Activated CD4-positive, alpha-beta T cell treated with anti-CD3 and anti-CD28 coated beads, Interleukin-2, amount 10 ng/mL, durations not matched to agents 24 days and 14 days (primary cell): ENCODE measurements around the gene ERCC3. TPM values are rescaled to one million over a fixed set of nuclear protein-coding genes. Genes with fewer than 3 reads are reported as not detected.
"Not testable (repeated sequence)": the region's sequence is repeated elsewhere in the genome, so short reads cannot be mapped to it uniquely, and the experiment has no call there.

Source experiments
- DNase-seq: peaks from one replicate; pipeline ENCODE4 v3.0.0; 2022
- H3K27ac Mint-ChIP-seq: one replicate; pipeline ENCODE4 v1.8.0; 2022; ENCODE audit warnings: mild to moderate bottlenecking, mixed read lengths
- H3K27me3 Mint-ChIP-seq: one replicate; pipeline ENCODE4 v1.8.0; 2022; ENCODE audit warnings: mixed read lengths
- H3K36me3 Mint-ChIP-seq: one replicate; pipeline ENCODE4 v1.8.0; 2022; ENCODE audit warnings: low read depth, mild to moderate bottlenecking, mixed read lengths
- H3K4me1 Mint-ChIP-seq: one replicate; pipeline ENCODE4 v1.8.0; 2021; ENCODE audit warnings: mixed read lengths
- H3K4me3 Mint-ChIP-seq: one replicate; pipeline ENCODE4 v1.8.0; 2022; ENCODE audit warnings: mild to moderate bottlenecking, moderate library complexity, mixed read lengths
- H3K9me3 Mint-ChIP-seq: one replicate; pipeline ENCODE4 v1.8.0; 2021; ENCODE audit warnings: mixed read lengths
- intact Hi-C: fragments of 100-400 bp; cut with micrococcal nuclease; formaldehyde crosslinking; loops from one replicate; pipeline ENCODE4 v1.15.1; 2023
- total RNA-seq: library from RNA; stranded (reverse); gene quantifications from 2 replicates; pipeline ENCODE4 v1.2.3, GENCODE V29; 2022

ERCC3 gene
- total RNA-seq, 1 donor from 2014 or later: 58.1 TPM

GRCh38 chr2:127227264-127227660, 66.7 kb downstream of the ERCC3 start:
- H3K27ac Mint-ChIP-seq, DNase-seq, H3K4me1 Mint-ChIP-seq, H3K4me3 Mint-ChIP-seq, intact Hi-C loops, H3K9me3 Mint-ChIP-seq, H3K36me3 Mint-ChIP-seq: not testable (repeated sequence)
- H3K27me3 Mint-ChIP-seq: peaks cover 24% of the 10 kb centered on the region

- Mint-ChIP-seq H3K27ac (peak overlapping the region; percentile 71), H3K4me1 (peaks cover 2% of the 10 kb centered on the region), H3K36me3 (no peaks in the 10 kb centered on the region), H3K27me3 (peaks cover 24% of the 10 kb centered on the region), H3K4me3 (peak overlapping the region; percentile 55), H3K9me3 (peaks cover 5% of the 10 kb centered on the region)
- intact Hi-C loops: no loop called here
- DNase-seq: peak; percentile 72
Observed at GRCh38 chr2:127226520-127227263, 67.3 kb downstream of the ERCC3 start.

- intact Hi-C loops: no loop called here
- Mint-ChIP-seq H3K27me3 (peaks cover 24% of the 10 kb centered on the region), H3K36me3 (no peaks in the 10 kb centered on the region), H3K9me3 (peaks cover 5% of the 10 kb centered on the region), H3K4me1 (peaks cover 2% of the 10 kb centered on the region), H3K4me3 (no peak overlapping the region), H3K27ac (no peak overlapping the region)
- DNase-seq: no peak
Observed at GRCh38 chr2:127226132-127226519, 67.8 kb downstream of the ERCC3 start.

- Mint-ChIP-seq H3K36me3 (peaks cover 4% of the 10 kb centered on the region), H3K9me3 (peaks cover 5% of the 10 kb centered on the region), H3K4me3 (no peak overlapping the region), H3K4me1 (peaks cover 8% of the 10 kb centered on the region), H3K27me3 (peaks cover 31% of the 10 kb centered on the region), H3K27ac (no peak overlapping the region)
- intact Hi-C loops: no loop called here
- no peak for DNase-seq
Observed at GRCh38 chr2:127225186-127225960, 68.6 kb downstream of the ERCC3 start.

GRCh38 chr2:127224135-127224534, 69.8 kb downstream of the ERCC3 start:
- H3K27ac Mint-ChIP-seq, H3K9me3 Mint-ChIP-seq, intact Hi-C loops, DNase-seq, H3K36me3 Mint-ChIP-seq, H3K4me3 Mint-ChIP-seq: not testable (repeated sequence)
- Mint-ChIP-seq H3K4me1 (peaks cover 11% of the 10 kb centered on the region), H3K27me3 (peaks cover 36% of the 10 kb centered on the region)

GRCh38 chr2:127220768-127221527, 73.0 kb downstream of the ERCC3 start:
- Mint-ChIP-seq H3K4me3 (peak overlapping the region; percentile 81), H3K27me3 (peaks cover 64% of the 10 kb centered on the region), H3K27ac (no peak overlapping the region), H3K9me3 (no peaks in the 10 kb centered on the region), H3K4me1 (peaks cover 9% of the 10 kb centered on the region), H3K36me3 (peaks cover 7% of the 10 kb centered on the region)
- no peak for DNase-seq
- intact Hi-C loops: no loop called here

GRCh38 chr2:127220102-127220767, 73.7 kb downstream of the ERCC3 start, which contains the start of gene CYP27C1:
TSS of gene CYP27C1 (minus strand) at chr2:127220299. CDS start at chr2:127220270, 29 bp downstream.
- Mint-ChIP-seq H3K4me3 (peak within 1 kb of the TSS; percentile 81), H3K36me3 (peaks cover 7% of the 10 kb centered on the region), H3K27me3 (peaks cover 60% of the 10 kb centered on the region), H3K9me3 (no peaks in the 10 kb centered on the region), H3K27ac (no peak within 1 kb of the TSS), H3K4me1 (peaks cover 9% of the 10 kb centered on the region)
- DNase-seq: no peak
- intact Hi-C loops: no loop called here

GRCh38 chr2:127219171-127220070, 74.5 kb downstream of the ERCC3 start:
- H3K36me3 Mint-ChIP-seq: peaks cover 7% of the 10 kb centered on the region
- no peaks in the 10 kb centered on the region for H3K9me3 Mint-ChIP-seq
- H3K4me3 Mint-ChIP-seq: peak overlapping the region; percentile 30
- DNase-seq: no peak
- peaks cover 56% of the 10 kb centered on the region for H3K27me3 Mint-ChIP-seq
- H3K4me1 Mint-ChIP-seq: peaks cover 9% of the 10 kb centered on the region
- intact Hi-C loops: no loop called here
- H3K27ac Mint-ChIP-seq: no peak overlapping the region

GRCh38 chr2:127218812-127219170, 75.2 kb downstream of the ERCC3 start:
- Mint-ChIP-seq H3K36me3 (peaks cover 7% of the 10 kb centered on the region), H3K27ac (no peak overlapping the region), H3K4me3 (no peak overlapping the region), H3K27me3 (peaks cover 55% of the 10 kb centered on the region), H3K4me1 (peaks cover 9% of the 10 kb centered on the region), H3K9me3 (no peaks in the 10 kb centered on the region)
- intact Hi-C loops: no loop called here
- DNase-seq: no peak

- H3K36me3 Mint-ChIP-seq: peaks cover 7% of the 10 kb centered on the region
- DNase-seq: no peak
- intact Hi-C loops: no loop called here
- H3K9me3 Mint-ChIP-seq: peaks cover 3% of the 10 kb centered on the region
- no peak overlapping the region for H3K27ac Mint-ChIP-seq
- H3K4me1 Mint-ChIP-seq: peaks cover 9% of the 10 kb centered on the region
- H3K4me3 Mint-ChIP-seq: no peak overlapping the region
- H3K27me3 Mint-ChIP-seq: peaks cover 60% of the 10 kb centered on the region
Observed at GRCh38 chr2:127217470-127218325, 76.2 kb downstream of the ERCC3 start.

- Mint-ChIP-seq H3K4me1 (peaks cover 9% of the 10 kb centered on the region), H3K36me3 (peaks cover 7% of the 10 kb centered on the region), H3K27me3 (peaks cover 71% of the 10 kb centered on the region), H3K27ac (no peak overlapping the region), H3K4me3 (no peak overlapping the region), H3K9me3 (peaks cover 3% of the 10 kb centered on the region)
- intact Hi-C loops: no loop called here
- no peak for DNase-seq
Observed at GRCh38 chr2:127216593-127216992, 77.4 kb downstream of the ERCC3 start.

- DNase-seq: no peak
- peaks cover 9% of the 10 kb centered on the region for H3K4me1 Mint-ChIP-seq
- peaks cover 7% of the 10 kb centered on the region for H3K36me3 Mint-ChIP-seq
- no peak overlapping the region for H3K27ac Mint-ChIP-seq
- H3K27me3 Mint-ChIP-seq: peaks cover 72% of the 10 kb centered on the region
- peaks cover 3% of the 10 kb centered on the region for H3K9me3 Mint-ChIP-seq
- no peak overlapping the region for H3K4me3 Mint-ChIP-seq
- intact Hi-C loops: no loop called here
Observed at GRCh38 chr2:127216095-127216494, 77.8 kb downstream of the ERCC3 start.
